Osteoblast (primary cell): Measurements from ENCODE around the gene KATNIP. TPM values are rescaled to one million over a fixed set of nuclear protein-coding genes. Genes with fewer than 3 reads are reported as not detected.

ENCODE experiments used
- DNase-seq: peaks from one replicate; pipeline ENCODE4 v3.0.0; 2011; ENCODE audit warnings: low spot score, mixed read lengths; ENCODE audit not compliant: insufficient read length; ENCODE audit errors: missing footprints
- H2AFZ ChIP-seq: 2 replicates; pipeline ENCODE4 v1.6.0; 2011; ENCODE audit warnings: mild to moderate bottlenecking, low read length
- H3K27ac ChIP-seq: 2 replicates; pipeline ENCODE4 v1.5.1; 2011; ENCODE audit warnings: mild to moderate bottlenecking, low read depth, low read length, moderate library complexity
- H3K27me3 ChIP-seq: 2 replicates; pipeline ENCODE4 v1.6.0; 2012; ENCODE audit warnings: mild to moderate bottlenecking, control low read depth, inconsistent platforms, low read length, moderate library complexity; ENCODE audit not compliant: insufficient read depth
- H3K36me3 ChIP-seq: 2 replicates; pipeline ENCODE4 v1.5.1; 2011; ENCODE audit warnings: mild to moderate bottlenecking, low read length, control low read depth, moderate library complexity; ENCODE audit not compliant: insufficient read depth
- H3K4me1 ChIP-seq: 2 replicates; pipeline ENCODE4 v1.5.1; 2011; ENCODE audit warnings: mild to moderate bottlenecking, low read length, control low read depth, moderate library complexity; ENCODE audit not compliant: insufficient read depth
- H3K4me2 ChIP-seq: 2 replicates; pipeline ENCODE4 v1.6.0; 2011; ENCODE audit warnings: mild to moderate bottlenecking, low read length; ENCODE audit not compliant: insufficient read depth
- H3K4me3 ChIP-seq: fragments of 200-600 bp; sonication (generic); 3 replicates; pipeline ENCODE4 v1.5.1; 2012; ENCODE audit warnings: mild to moderate bottlenecking, low read length, inconsistent platforms; ENCODE audit not compliant: insufficient read depth
- H3K79me2 ChIP-seq: 2 replicates; pipeline ENCODE4 v1.6.0; 2012; ENCODE audit warnings: mild to moderate bottlenecking, low read length, control low read depth, inconsistent platforms; ENCODE audit not compliant: insufficient read depth
- H3K9me3 ChIP-seq: 2 replicates; pipeline ENCODE4 v1.5.1; 2011; ENCODE audit warnings: low read depth, low read length, control low read depth
- H4K20me1 ChIP-seq: 2 replicates; pipeline ENCODE4 v1.6.0; 2012; ENCODE audit warnings: mild to moderate bottlenecking, low read length, control low read depth; ENCODE audit not compliant: insufficient read depth
- total RNA-seq: library from RNA; depleted of rRNA; stranded (reverse); fragments of >200 nt; gene quantifications from 2 replicates; pipeline ENCODE4 v1.2.3, GENCODE V29; 2012
- TF ChIP-seq, protein P1 (sequence below): IDR thresholded peaks from 2 replicates; pipeline ENCODE4 v1.5.1; 2011; ENCODE audit warnings: mild to moderate bottlenecking, low read depth, low read length, moderate library complexity; ENCODE audit errors: extremely low read depth

The KATNIP gene
- total RNA-seq: 30.8 and 32.7 TPM in 2 replicates

DNA sequence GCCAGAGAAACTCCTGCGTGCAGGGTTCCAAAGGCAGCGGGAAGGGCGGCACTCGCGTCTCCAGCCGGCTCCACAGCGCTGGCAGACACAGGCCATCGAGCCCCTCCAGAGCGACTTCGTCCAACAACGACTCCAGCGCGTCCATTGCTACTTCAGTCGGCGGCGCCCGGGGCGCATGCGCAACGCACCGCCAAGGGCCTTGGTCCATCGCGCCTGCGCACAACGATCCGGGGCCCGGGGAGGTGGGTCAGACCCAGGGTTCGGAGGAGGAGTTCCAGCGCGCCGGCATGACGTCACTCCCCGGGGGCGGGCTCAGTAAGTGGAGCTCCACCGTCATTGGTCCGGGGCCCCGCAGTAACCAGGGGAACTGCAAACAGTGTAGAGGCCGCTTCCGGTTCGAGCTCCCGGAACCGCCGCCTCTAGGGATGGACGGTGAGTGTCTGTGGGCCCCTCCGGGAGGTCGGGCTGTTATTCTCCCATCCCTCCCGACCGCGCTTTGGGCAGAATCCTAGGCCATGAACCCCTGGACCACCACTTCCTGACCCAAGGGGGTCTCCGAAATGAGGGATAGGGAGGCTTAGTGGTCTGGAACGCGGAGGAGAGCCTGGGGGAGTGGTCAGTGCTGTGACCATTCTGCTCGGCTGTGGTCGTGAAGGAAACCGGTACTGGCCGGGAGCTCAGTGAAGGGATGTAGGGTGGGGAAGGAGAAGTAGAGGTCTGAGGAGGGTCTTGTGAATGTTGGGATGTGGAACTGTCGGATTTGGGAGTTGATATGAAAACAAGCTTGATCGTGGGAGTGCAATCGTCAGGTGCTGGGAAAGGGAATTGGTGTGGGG is at the start of gene KATNIP, which contains the start of gene GTF3C1:
Gene KATNIP (plus strand): TSS at position 399 of the 836 bp plus-strand sequence. CDS start 27 bp downstream, at position 426.
Gene GTF3C1 (minus strand): TSS at position 168 of the 836 bp plus-strand sequence. CDS start 23 bp downstream, at position 145.
- peak within 1 kb of the TSS; percentile 99 for H3K27ac ChIP-seq
- peak within 1 kb of the TSS; percentile 99 for H3K4me2 ChIP-seq
- peak within 1 kb of the TSS; percentile 92 for H3K4me3 ChIP-seq
- H2AFZ ChIP-seq: peak within 1 kb of the TSS; percentile 99
- no peaks in the 10 kb centered on the region for H3K9me3 ChIP-seq
- H3K36me3 ChIP-seq: peaks cover 6% of the 10 kb centered on the region
- TF ChIP-seq, protein P1, sequence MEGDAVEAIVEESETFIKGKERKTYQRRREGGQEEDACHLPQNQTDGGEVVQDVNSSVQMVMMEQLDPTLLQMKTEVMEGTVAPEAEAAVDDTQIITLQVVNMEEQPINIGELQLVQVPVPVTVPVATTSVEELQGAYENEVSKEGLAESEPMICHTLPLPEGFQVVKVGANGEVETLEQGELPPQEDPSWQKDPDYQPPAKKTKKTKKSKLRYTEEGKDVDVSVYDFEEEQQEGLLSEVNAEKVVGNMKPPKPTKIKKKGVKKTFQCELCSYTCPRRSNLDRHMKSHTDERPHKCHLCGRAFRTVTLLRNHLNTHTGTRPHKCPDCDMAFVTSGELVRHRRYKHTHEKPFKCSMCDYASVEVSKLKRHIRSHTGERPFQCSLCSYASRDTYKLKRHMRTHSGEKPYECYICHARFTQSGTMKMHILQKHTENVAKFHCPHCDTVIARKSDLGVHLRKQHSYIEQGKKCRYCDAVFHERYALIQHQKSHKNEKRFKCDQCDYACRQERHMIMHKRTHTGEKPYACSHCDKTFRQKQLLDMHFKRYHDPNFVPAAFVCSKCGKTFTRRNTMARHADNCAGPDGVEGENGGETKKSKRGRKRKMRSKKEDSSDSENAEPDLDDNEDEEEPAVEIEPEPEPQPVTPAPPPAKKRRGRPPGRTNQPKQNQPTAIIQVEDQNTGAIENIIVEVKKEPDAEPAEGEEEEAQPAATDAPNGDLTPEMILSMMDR: no peak
- H3K27me3 ChIP-seq: no peaks in the 10 kb centered on the region
- peaks cover 40% of the 10 kb centered on the region for H4K20me1 ChIP-seq
- H3K4me1 ChIP-seq: peaks cover 39% of the 10 kb centered on the region
- peaks cover 76% of the 10 kb centered on the region for H3K79me2 ChIP-seq
- peak; percentile 100 for DNase-seq

GRCh38 chr16:27500801-27501200 is 49.1 kb upstream of the KATNIP start:
- H3K9me3 ChIP-seq: no peaks in the 10 kb centered on the region
- peaks cover 90% of the 10 kb centered on the region for H3K36me3 ChIP-seq
- TF ChIP-seq, protein P1: no peak

DNA sequence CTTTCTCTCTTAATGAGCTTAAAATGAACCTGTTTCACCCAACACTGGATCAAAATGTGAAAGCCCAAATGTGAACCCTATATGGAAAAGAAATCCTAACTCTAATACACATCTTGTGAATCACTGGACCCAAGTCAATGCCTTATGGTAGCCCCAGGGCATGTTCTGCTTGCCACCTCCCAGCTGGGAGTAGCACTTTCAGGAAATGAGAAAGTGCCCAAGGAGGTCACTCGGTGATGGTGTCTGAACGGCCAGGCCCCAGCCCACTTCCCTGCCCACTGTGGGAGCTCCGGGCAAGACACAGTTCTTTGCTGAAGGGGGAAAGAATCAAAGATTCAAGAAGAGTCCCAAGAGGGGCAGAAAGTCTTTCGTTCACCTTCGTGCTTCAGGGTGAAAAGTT is 46.3 kb upstream of the KATNIP start:
- Histone ChIP-seq H3K36me3 (peaks cover 92% of the 10 kb centered on the region), H3K4me2 (no peak overlapping the region), H2AFZ (no peak overlapping the region), H3K27me3 (no peaks in the 10 kb centered on the region), H3K27ac (no peak overlapping the region), H3K9me3 (no peaks in the 10 kb centered on the region), H3K4me1 (no peaks in the 10 kb centered on the region), H3K79me2 (no peaks in the 10 kb centered on the region), H4K20me1 (no peaks in the 10 kb centered on the region), H3K4me3 (no peak overlapping the region)
- DNase-seq: peak; percentile 56
- TF ChIP-seq, protein P1: no peak

More at GRCh38 chr16:27500801-27501200, 49.1 kb upstream of the KATNIP start:
- Histone ChIP-seq H4K20me1 (no peaks in the 10 kb centered on the region), H3K27ac (no peak overlapping the region), H3K4me2 (no peak overlapping the region), H3K4me1 (no peaks in the 10 kb centered on the region), H2AFZ (no peak overlapping the region), H3K79me2 (no peaks in the 10 kb centered on the region), H3K27me3 (no peaks in the 10 kb centered on the region), H3K4me3 (no peak overlapping the region)
- no peak for DNase-seq
